Right lobe of liver (tissue), 4 donors: ENCODE data around the gene C1orf185.

Source experiments
- CTCF ChIP-seq, 4 donors: fragments of 200-600 bp in 3 of 4; fragments of 450-650 bp in 1 of 4; IDR thresholded peaks; one replicate each; pipeline versions ENCODE4 v1.5.1 to v1.8.0; 2016 to 2022; ENCODE audit warnings: antibody characterized with exemption in 4 of 4, mild to moderate bottlenecking in 2 of 4
- POLR2A ChIP-seq: fragments of 450-650 bp; IDR thresholded peaks from one replicate; pipeline ENCODE4 v1.6.1; 2017; ENCODE audit warnings: antibody characterized with exemption, mild to moderate bottlenecking
- donor health status: DM: no; HTN: no; CAD: no.
- donor health status: DM: no; HTN: no; CAD: no.
- donor health status: DM: no; HTN: yes; CAD: no.

- TF ChIP-seq CTCF (IDR thresholded peaks at IDR 0.05) = no peak
- TF ChIP-seq POLR2A = no peak
These were observed 88.9 kb downstream of the C1orf185 start for GRCh38 chr1:51190961-51191360.
